Gastroesophageal sphincter (tissue), 4 donors: ENCODE measurements around the gene SENP1. TPM values are rescaled to one million over a fixed set of nuclear protein-coding genes. Genes with fewer than 3 reads are reported as not detected.

Experiments used
- ATAC-seq: fragments of 150-250 bp; one replicate; pipeline ENCODE4 v1.9.1; 2016; ENCODE audit warnings: mild to moderate bottlenecking, moderate library complexity
- H3K27ac ChIP-seq, 4 donors: fragments of 200-600 bp; sonication (generic) in 3 of 4; 1 replicate in 3 of 4; 2 replicates in 1 of 4; pipeline ENCODE4 v1.5.1; 2016 to 2019
- H3K27me3 ChIP-seq: fragments of 200-600 bp; sonication (generic); one replicate; pipeline ENCODE4 v1.5.1; 2019
- H3K36me3 ChIP-seq, 2 donors: fragments of 200-600 bp; sonication (generic); one replicate each; pipeline ENCODE4 v1.5.1; 2019; ENCODE audit warnings: control low read depth in 1 of 2
- H3K4me1 ChIP-seq, 3 donors: fragments of 200-600 bp; sonication (generic); 1 replicate in 2 of 3; 2 replicates in 1 of 3; pipeline ENCODE4 v1.5.1; 2016 to 2019; ENCODE audit warnings: control low read depth in 2 of 3
- H3K4me3 ChIP-seq, 2 donors: fragments of 200-600 bp; sonication (generic); one replicate each; pipeline ENCODE4 v1.5.1; 2019; ENCODE audit warnings: mild to moderate bottlenecking in 1 of 2, moderate library complexity in 1 of 2
- H3K9me3 ChIP-seq, 3 donors: fragments of 200-600 bp; sonication (generic); one replicate each; pipeline ENCODE4 v1.5.1; 2017 to 2019; ENCODE audit warnings: control low read depth in 2 of 3
- CTCF ChIP-seq, 4 experiments: fragments of 200-600 bp in 2 of 4; fragments of 450-650 bp in 2 of 4; sonication (generic) in 1 of 4; IDR thresholded peaks; one replicate each; pipeline ENCODE4 v1.5.1; 2017 to 2019; ENCODE audit warnings: antibody characterized with exemption in 4 of 4, mild to moderate bottlenecking in 2 of 4, moderate library complexity in 2 of 4
- EP300 ChIP-seq: sonication (generic); formaldehyde crosslinking; IDR thresholded peaks from one replicate; pipeline ENCODE4 v1.6.1; 2017; ENCODE audit warnings: antibody characterized with exemption, mild to moderate bottlenecking
- POLR2A ChIP-seq, 2 donors: fragments of 450-650 bp; IDR thresholded peaks; one replicate each; pipeline ENCODE4 v1.6.1; 2017; ENCODE audit warnings: antibody characterized with exemption in 2 of 2, mild to moderate bottlenecking in 2 of 2, moderate library complexity in 1 of 2
- POLR2AphosphoS5 ChIP-seq: sonication (generic); formaldehyde crosslinking; IDR thresholded peaks from one replicate; pipeline ENCODE4 v1.6.1; 2017; ENCODE audit warnings: antibody characterized with exemption
- WGBS, 2 donors: methylation state at CpG; one replicate each; pipeline ENCODE4 v1.1.5; 2018; ENCODE audit warnings: low coverage in 1 of 2; 5-methylcytosine and 5-hydroxymethylcytosine counted together
- total RNA-seq, 4 donors: library from RNA; depleted of rRNA; stranded (reverse); fragments of >200 nt; gene quantifications; one replicate each; pipeline ENCODE4 v1.1.0, GENCODE V29; 2016

SENP1 gene
- total RNA-seq, 4 donors from 2014 or later: 17.3 to 23.8 (median 20.7) TPM

DNA sequence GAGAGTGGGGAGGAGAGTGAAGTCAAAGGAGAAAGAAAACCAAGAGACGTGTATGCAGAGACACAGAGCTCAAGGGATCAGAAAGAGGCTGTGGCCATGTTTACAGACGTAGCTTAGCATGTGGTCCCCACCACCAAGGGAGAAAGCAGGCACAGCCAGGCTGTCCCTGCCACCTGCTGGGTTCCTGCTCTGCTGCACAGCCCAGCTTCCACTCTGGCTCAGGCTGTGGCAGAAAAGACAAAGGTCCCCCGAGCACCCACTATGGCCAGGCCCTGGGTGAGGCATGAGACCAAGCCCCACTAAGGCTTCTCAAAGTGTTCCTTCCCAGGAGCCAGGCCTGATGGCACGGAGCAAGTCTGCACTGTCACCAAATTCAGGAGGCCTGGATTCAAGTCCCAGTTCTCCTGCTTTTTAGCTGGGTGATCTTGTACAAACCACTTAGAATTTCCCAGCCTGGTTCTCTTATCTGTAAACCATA lies 75.7 kb downstream of the SENP1 start:
- Histone ChIP-seq H3K4me1 (no peaks in the 10 kb centered on the region), H3K4me3 (no peak overlapping the region), H3K36me3 (no peaks in the 10 kb centered on the region), H3K27me3 (peaks cover 16% of the 10 kb centered on the region), H3K27ac (no peak overlapping the region), H3K9me3 (no peaks in the 10 kb centered on the region)
- ATAC-seq: peak; percentile 11
- TF ChIP-seq POLR2A (IDR thresholded peaks at IDR 0.05) (no peak), EP300 (no peak), CTCF (IDR thresholded peaks at IDR 0.05) (no peak), POLR2AphosphoS5 (no peak)
- WGBS, 2 donors: 20 to 47% methylated on average over 2 of the region's 4 CpGs

DNA sequence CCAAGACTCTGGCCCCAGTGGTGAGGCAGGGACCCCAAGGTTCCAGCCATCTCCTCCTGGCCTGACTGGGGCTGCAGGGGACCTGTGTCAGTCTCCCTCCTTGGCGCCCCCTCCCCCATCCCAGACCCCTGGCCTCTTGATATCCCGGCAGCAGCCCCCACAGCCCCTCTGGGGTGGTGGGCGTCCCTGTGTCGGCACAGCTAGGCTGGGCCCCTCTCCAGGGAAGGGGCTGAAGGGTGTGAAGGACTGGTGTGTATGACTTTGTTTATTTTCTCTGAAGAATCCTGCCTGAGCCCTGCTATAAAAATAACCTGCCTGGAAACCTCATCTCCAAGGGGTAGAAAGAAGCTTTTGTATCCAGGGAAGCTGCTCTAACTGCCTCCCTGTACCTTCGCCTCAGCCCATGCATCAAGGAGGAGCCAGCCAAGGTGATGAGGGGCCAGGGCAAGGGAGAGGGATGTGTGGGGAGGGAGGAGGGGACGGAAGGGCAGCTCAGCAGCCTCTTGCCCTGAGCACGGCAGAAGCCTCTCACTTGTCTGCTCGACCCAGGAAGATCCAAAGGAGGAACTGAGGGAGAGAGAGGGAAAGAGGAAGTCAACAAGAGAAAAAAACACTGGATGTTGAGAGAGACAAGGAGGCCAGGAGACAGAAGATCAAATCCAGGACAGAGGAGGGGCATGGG lies 76.2 kb downstream of the SENP1 start:
- Histone ChIP-seq H3K4me3 (no peak overlapping the region), H3K27ac (no peak overlapping the region), H3K9me3 (no peaks in the 10 kb centered on the region), H3K4me1 (no peaks in the 10 kb centered on the region), H3K27me3 (peaks cover 15% of the 10 kb centered on the region), H3K36me3 (no peaks in the 10 kb centered on the region)
- no peak for ATAC-seq
- 53 to 60% methylated on average over 1 to 3 of the region's 8 CpGs for WGBS, 2 donors
- TF ChIP-seq EP300 (no peak), POLR2A (IDR thresholded peaks at IDR 0.05) (no peak), POLR2AphosphoS5 (no peak), CTCF (IDR thresholded peaks at IDR 0.05) (no peak)

GRCh38 chr12:48028541-48029431 lies 77.1 kb downstream of the SENP1 start:
- Histone ChIP-seq H3K27ac (no peak overlapping the region), H3K9me3 (no peaks in the 10 kb centered on the region), H3K4me1 (no peaks in the 10 kb centered on the region), H3K4me3 (no peak overlapping the region), H3K36me3 (no peaks in the 10 kb centered on the region), H3K27me3 (peaks cover 8% of the 10 kb centered on the region)
- no peak for ATAC-seq
- 29 to 53% methylated on average over 2 to 3 of the region's 5 CpGs for WGBS, 2 donors
- TF ChIP-seq EP300 (no peak), POLR2AphosphoS5 (no peak), CTCF (IDR thresholded peaks at IDR 0.05) (no peak)

DNA sequence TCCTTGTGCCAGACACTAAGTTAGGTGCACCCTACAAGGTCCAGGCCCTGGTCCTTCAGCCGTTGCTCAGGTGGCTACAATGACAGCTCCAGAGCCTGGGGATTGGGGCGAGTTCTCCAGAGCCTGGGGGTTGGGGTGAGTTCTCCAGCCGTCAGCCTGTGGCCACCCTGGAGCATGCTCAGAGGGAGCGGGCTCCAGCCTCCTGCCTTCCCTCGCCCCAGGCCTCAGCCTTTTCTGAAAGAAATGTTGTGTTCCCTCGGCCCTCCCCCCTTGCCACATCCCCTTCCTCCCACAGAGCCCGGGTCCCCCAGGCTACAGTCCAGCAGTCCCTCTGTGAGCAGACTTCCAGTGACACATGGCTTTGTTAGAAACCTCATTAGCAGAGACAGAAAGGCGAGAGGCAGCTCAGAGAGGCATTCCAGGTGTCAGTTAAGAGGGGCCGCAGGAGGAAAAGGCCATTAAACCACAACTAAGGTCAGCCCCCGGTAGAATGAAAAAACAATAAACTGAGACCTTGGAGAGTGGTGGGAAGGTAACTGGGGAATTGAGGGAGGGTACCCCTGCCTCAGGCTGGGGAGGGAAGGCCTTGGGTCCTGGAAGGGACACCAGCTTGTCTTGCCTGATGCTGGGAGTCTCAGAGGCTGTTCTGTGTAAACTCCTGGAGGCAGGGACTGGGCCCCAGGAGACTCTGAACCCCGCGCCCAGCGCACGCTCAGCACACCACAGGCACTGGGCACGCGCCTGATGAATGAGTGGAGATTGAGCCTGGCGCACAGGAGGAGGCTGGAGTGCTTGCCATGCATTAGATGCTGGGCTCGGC lies 78.5 kb downstream of the SENP1 start:
- Histone ChIP-seq H3K36me3 (no peaks in the 10 kb centered on the region), H3K4me3 (no peak overlapping the region), H3K27ac (no peak overlapping the region), H3K4me1 (no peaks in the 10 kb centered on the region), H3K9me3 (no peaks in the 10 kb centered on the region), H3K27me3 (peaks cover 15% of the 10 kb centered on the region)
- TF ChIP-seq CTCF (IDR thresholded peaks at IDR 0.05): no peak
- no peak for TF ChIP-seq POLR2AphosphoS5
- TF ChIP-seq EP300: no peak
- 70 to 75% methylated on average over 2 of the region's 18 CpGs for whole genome bisulfite sequencing, 2 donors
- no peak for ATAC-seq
